Measurements from ENCODE around the gene CCDC7.
"Not testable (repeated sequence)": the region's sequence is repeated elsewhere in the genome, so short reads cannot be mapped to it uniquely, and the experiment has no call there.

CCDC7 gene

GRCh38 chr10:32489901-32490300 lies 44.0 kb downstream of the CCDC7 start:
- H3K4me3 ChIP-seq (ENCODE audit: low read length in 2 of 2): no peak overlapping the region
- peaks cover 0 to 4% of the 10 kb centered on the region in 2 donors for H3K36me3 ChIP-seq (ENCODE audit: control insufficient read depth in 2 of 2, insufficient read depth in 2 of 2, low read length in 2 of 2)
- no peaks in the 10 kb centered on the region for H3K27me3 ChIP-seq (ENCODE audit: control insufficient read depth in 2 of 2, insufficient read depth in 2 of 2, low read length in 2 of 2)
- no peaks in the 10 kb centered on the region for H3K9me3 ChIP-seq (ENCODE audit: control insufficient read depth in 2 of 2, low read length in 2 of 2)
- H3K27ac ChIP-seq (ENCODE audit: low read depth in 2 of 2, low read length in 2 of 2): no peak overlapping the region
- H3K9ac ChIP-seq (ENCODE audit: low read depth in 1 of 2, low read length in 2 of 2): no peak overlapping the region
- no peaks in the 10 kb centered on the region for H3K4me1 ChIP-seq (ENCODE audit: control insufficient read depth in 2 of 2, insufficient read depth in 2 of 2, low read length in 2 of 2)

GRCh38 chr10:32494562-32494961 lies 48.6 kb downstream of the CCDC7 start:
- H3K27ac ChIP-seq (ENCODE audit: low read depth in 2 of 2, low read length in 2 of 2); H3K27me3 ChIP-seq (ENCODE audit: control insufficient read depth in 2 of 2, insufficient read depth in 2 of 2, low read length in 2 of 2); H3K36me3 ChIP-seq (ENCODE audit: control insufficient read depth in 2 of 2, insufficient read depth in 2 of 2, low read length in 2 of 2); H3K9ac ChIP-seq (ENCODE audit: low read depth in 1 of 2, low read length in 2 of 2); H3K9me3 ChIP-seq (ENCODE audit: control insufficient read depth in 2 of 2, low read length in 2 of 2); H3K4me1 ChIP-seq (ENCODE audit: control insufficient read depth in 2 of 2, insufficient read depth in 2 of 2, low read length in 2 of 2); H3K4me3 ChIP-seq (ENCODE audit: low read length in 2 of 2): not testable (repeated sequence)

GRCh38 chr10:32500136-32500535 lies 54.2 kb downstream of the CCDC7 start:
- H3K27me3 ChIP-seq (ENCODE audit: control insufficient read depth in 2 of 2, insufficient read depth in 2 of 2, low read length in 2 of 2); H3K36me3 ChIP-seq (ENCODE audit: control insufficient read depth in 2 of 2, insufficient read depth in 2 of 2, low read length in 2 of 2); H3K4me1 ChIP-seq (ENCODE audit: control insufficient read depth in 2 of 2, insufficient read depth in 2 of 2, low read length in 2 of 2); H3K9me3 ChIP-seq (ENCODE audit: control insufficient read depth in 2 of 2, low read length in 2 of 2); H3K9ac ChIP-seq (ENCODE audit: low read depth in 1 of 2, low read length in 2 of 2); H3K4me3 ChIP-seq (ENCODE audit: low read length in 2 of 2); H3K27ac ChIP-seq (ENCODE audit: low read depth in 2 of 2, low read length in 2 of 2): not testable (repeated sequence)

- no peak overlapping the region for H3K9ac ChIP-seq (ENCODE audit: low read depth in 1 of 2, low read length in 2 of 2)
- no peaks in the 10 kb centered on the region for H3K4me1 ChIP-seq (ENCODE audit: control insufficient read depth in 2 of 2, insufficient read depth in 2 of 2, low read length in 2 of 2)
- H3K27me3 ChIP-seq (ENCODE audit: control insufficient read depth in 2 of 2, insufficient read depth in 2 of 2, low read length in 2 of 2): no peaks in the 10 kb centered on the region
- H3K36me3 ChIP-seq (ENCODE audit: control insufficient read depth in 2 of 2, insufficient read depth in 2 of 2, low read length in 2 of 2): peaks cover 0 to 3% of the 10 kb centered on the region in 2 donors
- no peak overlapping the region for H3K27ac ChIP-seq (ENCODE audit: low read depth in 2 of 2, low read length in 2 of 2)
- no peaks in the 10 kb centered on the region for H3K9me3 ChIP-seq (ENCODE audit: control insufficient read depth in 2 of 2, low read length in 2 of 2)
- H3K4me3 ChIP-seq (ENCODE audit: low read length in 2 of 2): no peak overlapping the region
These were observed 56.0 kb downstream of the CCDC7 start for GRCh38 chr10:32501906-32502305.

- H3K27me3 ChIP-seq (ENCODE audit: control insufficient read depth in 2 of 2, insufficient read depth in 2 of 2, low read length in 2 of 2); H3K9me3 ChIP-seq (ENCODE audit: control insufficient read depth in 2 of 2, low read length in 2 of 2); H3K4me1 ChIP-seq (ENCODE audit: control insufficient read depth in 2 of 2, insufficient read depth in 2 of 2, low read length in 2 of 2); H3K4me3 ChIP-seq (ENCODE audit: low read length in 2 of 2); H3K27ac ChIP-seq (ENCODE audit: low read depth in 2 of 2, low read length in 2 of 2); H3K36me3 ChIP-seq (ENCODE audit: control insufficient read depth in 2 of 2, insufficient read depth in 2 of 2, low read length in 2 of 2); H3K9ac ChIP-seq (ENCODE audit: low read depth in 1 of 2, low read length in 2 of 2): not testable (repeated sequence)
These were observed 60.0 kb downstream of the CCDC7 start for GRCh38 chr10:32505762-32506420.

GRCh38 chr10:32511599-32511998 lies 65.7 kb downstream of the CCDC7 start:
- no peak overlapping the region for H3K27ac ChIP-seq (ENCODE audit: low read depth in 2 of 2, low read length in 2 of 2)
- H3K9ac ChIP-seq (ENCODE audit: low read depth in 1 of 2, low read length in 2 of 2): no peak overlapping the region

GRCh38 chr10:32516567-32517495 lies 70.9 kb downstream of the CCDC7 start:
- Histone ChIP-seq H3K27ac (ENCODE audit: low read depth in 2 of 2, low read length in 2 of 2) (no peak overlapping the region), H3K9me3 (ENCODE audit: control insufficient read depth in 2 of 2, low read length in 2 of 2) (peaks cover 2 to 3% of the 10 kb centered on the region in 2 donors), H3K4me1 (ENCODE audit: control insufficient read depth in 2 of 2, insufficient read depth in 2 of 2, low read length in 2 of 2) (no peaks in the 10 kb centered on the region)

More at GRCh38 chr10:32511599-32511998, 65.7 kb downstream of the CCDC7 start:
- H3K4me1 ChIP-seq (ENCODE audit: control insufficient read depth in 2 of 2, insufficient read depth in 2 of 2, low read length in 2 of 2): no peaks in the 10 kb centered on the region
- H3K4me3 ChIP-seq (ENCODE audit: low read length in 2 of 2): no peak overlapping the region
- H3K27me3 ChIP-seq (ENCODE audit: control insufficient read depth in 2 of 2, insufficient read depth in 2 of 2, low read length in 2 of 2): no peaks in the 10 kb centered on the region
- H3K36me3 ChIP-seq (ENCODE audit: control insufficient read depth in 2 of 2, insufficient read depth in 2 of 2, low read length in 2 of 2): no peaks in the 10 kb centered on the region
- H3K9me3 ChIP-seq (ENCODE audit: control insufficient read depth in 2 of 2, low read length in 2 of 2): no peaks in the 10 kb centered on the region

GRCh38 chr10:32530231-32530630 lies 84.3 kb downstream of the CCDC7 start:
- Histone ChIP-seq H3K27me3 (ENCODE audit: control insufficient read depth in 2 of 2, insufficient read depth in 2 of 2, low read length in 2 of 2) (no peaks in the 10 kb centered on the region), H3K27ac (ENCODE audit: low read depth in 2 of 2, low read length in 2 of 2) (no peak overlapping the region), H3K4me1 (ENCODE audit: control insufficient read depth in 2 of 2, insufficient read depth in 2 of 2, low read length in 2 of 2) (no peaks in the 10 kb centered on the region), H3K9me3 (ENCODE audit: control insufficient read depth in 2 of 2, low read length in 2 of 2) (peaks cover 0 to 4% of the 10 kb centered on the region in 2 donors), H3K36me3 (ENCODE audit: control insufficient read depth in 2 of 2, insufficient read depth in 2 of 2, low read length in 2 of 2) (no peaks in the 10 kb centered on the region), H3K9ac (ENCODE audit: low read depth in 1 of 2, low read length in 2 of 2) (no peak overlapping the region), H3K4me3 (ENCODE audit: low read length in 2 of 2) (no peak overlapping the region)

More at GRCh38 chr10:32516567-32517495, 70.9 kb downstream of the CCDC7 start:
- Histone ChIP-seq H3K4me3 (ENCODE audit: low read length in 2 of 2) (no peak overlapping the region), H3K27me3 (ENCODE audit: control insufficient read depth in 2 of 2, insufficient read depth in 2 of 2, low read length in 2 of 2) (no peaks in the 10 kb centered on the region), H3K36me3 (ENCODE audit: control insufficient read depth in 2 of 2, insufficient read depth in 2 of 2, low read length in 2 of 2) (no peaks in the 10 kb centered on the region), H3K9ac (ENCODE audit: low read depth in 1 of 2, low read length in 2 of 2) (no peak overlapping the region)

GRCh38 chr10:32538256-32538655 lies 92.3 kb downstream of the CCDC7 start:
- Histone ChIP-seq H3K27me3 (ENCODE audit: control insufficient read depth in 2 of 2, insufficient read depth in 2 of 2, low read length in 2 of 2) (no peaks in the 10 kb centered on the region), H3K9me3 (ENCODE audit: control insufficient read depth in 2 of 2, low read length in 2 of 2) (peaks cover 0 to 4% of the 10 kb centered on the region in 2 donors), H3K4me3 (ENCODE audit: low read length in 2 of 2) (no peak overlapping the region), H3K36me3 (ENCODE audit: control insufficient read depth in 2 of 2, insufficient read depth in 2 of 2, low read length in 2 of 2) (no peaks in the 10 kb centered on the region), H3K9ac (ENCODE audit: low read depth in 1 of 2, low read length in 2 of 2) (no peak overlapping the region), H3K4me1 (ENCODE audit: control insufficient read depth in 2 of 2, insufficient read depth in 2 of 2, low read length in 2 of 2) (no peaks in the 10 kb centered on the region), H3K27ac (ENCODE audit: low read depth in 2 of 2, low read length in 2 of 2) (no peak overlapping the region)

GRCh38 chr10:32540691-32541470 lies 94.9 kb downstream of the CCDC7 start:
- Histone ChIP-seq H3K27me3 (ENCODE audit: control insufficient read depth in 2 of 2, insufficient read depth in 2 of 2, low read length in 2 of 2) (no peaks in the 10 kb centered on the region), H3K4me3 (ENCODE audit: low read length in 2 of 2) (no peak overlapping the region), H3K9ac (ENCODE audit: low read depth in 1 of 2, low read length in 2 of 2) (no peak overlapping the region), H3K27ac (ENCODE audit: low read depth in 2 of 2, low read length in 2 of 2) (no peak overlapping the region), H3K4me1 (ENCODE audit: control insufficient read depth in 2 of 2, insufficient read depth in 2 of 2, low read length in 2 of 2) (no peaks in the 10 kb centered on the region), H3K36me3 (ENCODE audit: control insufficient read depth in 2 of 2, insufficient read depth in 2 of 2, low read length in 2 of 2) (no peaks in the 10 kb centered on the region), H3K9me3 (ENCODE audit: control insufficient read depth in 2 of 2, low read length in 2 of 2) (no peaks in the 10 kb centered on the region)
